Neural cell (in vitro differentiated cells): ENCODE data around the gene LRRC4. TPM values are rescaled to one million over a fixed set of nuclear protein-coding genes. Genes with fewer than 3 reads are reported as not detected.

Experiments used
- H2AFZ ChIP-seq: fragments of 200-600, 300-800 bp; sonication (generic), shearing (Covaris generic); 2 replicates; pipeline ENCODE4 v1.6.0; 2014; ENCODE audit warnings: low read depth, mild to moderate bottlenecking, antibody characterized with exemption, low read length, moderate library complexity
- H3F3A ChIP-seq: fragments of 200-600 bp; shearing (Covaris generic); 2 replicates; pipeline ENCODE4 v1.6.1; 2016; ENCODE audit warnings: mild to moderate bottlenecking, moderate library complexity, mixed read lengths, antibody characterized with exemption, low read length; ENCODE audit not compliant: insufficient read depth, poor library complexity, severe bottlenecking
- H3K27ac ChIP-seq: fragments of 200-600, 300-800 bp; sonication (generic), shearing (Covaris generic); 2 replicates; pipeline ENCODE4 v1.5.1; 2014; ENCODE audit warnings: mild to moderate bottlenecking, low read length, moderate library complexity
- H3K27me3 ChIP-seq: fragments of 300-800, 200-600 bp; sonication (generic), shearing (Covaris generic); 2 replicates; pipeline ENCODE4 v1.6.0; 2014; ENCODE audit warnings: mild to moderate bottlenecking, low read depth, low read length, moderate library complexity; ENCODE audit not compliant: insufficient read depth
- H3K36me3 ChIP-seq: fragments of 300-800, 200-600 bp; sonication (generic), shearing (Covaris generic); 2 replicates; pipeline ENCODE4 v1.5.1; 2014; ENCODE audit warnings: mild to moderate bottlenecking, antibody characterized with exemption, low read length, moderate library complexity; ENCODE audit not compliant: insufficient read depth
- H3K4me2 ChIP-seq: fragments of 300-800, 200-600 bp; sonication (generic), shearing (Covaris generic); 2 replicates; pipeline ENCODE4 v1.6.0; 2014; ENCODE audit warnings: mild to moderate bottlenecking, low read length
- H3K4me3 ChIP-seq: fragments of 300-800, 200-600 bp; sonication (generic), shearing (Covaris generic); 2 replicates; pipeline ENCODE4 v1.5.1; 2014; ENCODE audit warnings: mild to moderate bottlenecking, low read length, moderate library complexity
- H3K79me2 ChIP-seq: fragments of 200-600 bp; shearing (Covaris generic); replicated peaks from 2 replicates; pipeline ENCODE4 v1.6.0; 2014; ENCODE audit warnings: mild to moderate bottlenecking, low read length, moderate library complexity; ENCODE audit not compliant: insufficient read depth
- H3K9ac ChIP-seq: fragments of 300-800, 200-600 bp; sonication (generic), shearing (Covaris generic); 2 replicates; pipeline ENCODE4 v1.6.1; 2016; ENCODE audit warnings: mild to moderate bottlenecking, low read length, mixed read lengths
- H3K9me2 ChIP-seq: fragments of 200-600 bp; shearing (Covaris generic); 2 replicates; pipeline ENCODE4 v1.6.1; 2016; ENCODE audit warnings: mild to moderate bottlenecking, low read length, mixed read lengths; ENCODE audit not compliant: insufficient read depth
- H3K9me3 ChIP-seq: fragments of 200-600, 300-800 bp; sonication (generic), shearing (Covaris generic); 2 replicates; pipeline ENCODE4 v1.6.1; 2016; ENCODE audit warnings: mild to moderate bottlenecking, mixed run types, low read length, moderate library complexity, mixed read lengths
- H4K20me1 ChIP-seq: fragments of 200-600 bp; shearing (Covaris generic); 2 replicates; pipeline ENCODE4 v1.6.1; 2016; ENCODE audit warnings: mild to moderate bottlenecking, mixed run types; ENCODE audit not compliant: insufficient read depth
- CTCF ChIP-seq: fragments of 450-650 bp; IDR thresholded peaks from 2 replicates; pipeline ENCODE4 v1.5.1; 2014; ENCODE audit warnings: antibody characterized with exemption, mild to moderate bottlenecking, moderate library complexity; ENCODE audit not compliant: poor library complexity, severe bottlenecking
- EP300 ChIP-seq: fragments of 450-650 bp; conservative IDR thresholded peaks from 2 replicates; pipeline ENCODE4 v1.6.1; 2014; ENCODE audit warnings: antibody characterized with exemption, mild to moderate bottlenecking, moderate library complexity; ENCODE audit not compliant: poor library complexity, severe bottlenecking
- EZH2 ChIP-seq: fragments of 200-600, 300-800 bp; shearing (Covaris generic), sonication (generic); IDR thresholded peaks from 2 replicates; pipeline ENCODE4 v1.6.1; 2014; ENCODE audit warnings: antibody characterized with exemption, low read length, borderline replicate concordance, mild to moderate bottlenecking; ENCODE audit not compliant: insufficient read depth, poor library complexity, severe bottlenecking
- MXI1 ChIP-seq: fragments of 450-650 bp; conservative IDR thresholded peaks from 2 replicates; pipeline ENCODE4 v1.6.1; 2014; ENCODE audit warnings: antibody characterized with exemption, mild to moderate bottlenecking; ENCODE audit not compliant: poor library complexity, severe bottlenecking
- POLR2AphosphoS5 ChIP-seq: IDR thresholded peaks from 2 replicates; pipeline ENCODE4 v1.6.1; 2012
- RAD21 ChIP-seq: fragments of 450-650 bp; conservative IDR thresholded peaks from 2 replicates; pipeline ENCODE4 v1.6.1; 2014; ENCODE audit warnings: antibody characterized with exemption, mild to moderate bottlenecking, moderate library complexity
- REST ChIP-seq: IDR thresholded peaks from 2 replicates; pipeline ENCODE4 v1.6.1; 2012; ENCODE audit warnings: borderline replicate concordance
- SMC3 ChIP-seq: fragments of 450-650 bp; conservative IDR thresholded peaks from 2 replicates; pipeline ENCODE4 v1.6.1; 2014; ENCODE audit warnings: antibody characterized with exemption, mild to moderate bottlenecking, moderate library complexity; ENCODE audit not compliant: poor library complexity
- TAF1 ChIP-seq: IDR thresholded peaks from 2 replicates; pipeline ENCODE4 v1.6.1; 2012; ENCODE audit warnings: low read depth
- polyA plus RNA-seq: library from polyadenylated mRNA; depleted of rRNA; stranded (reverse); fragments of >200 nt; gene quantifications from 2 replicates; pipeline ENCODE4 v1.2.3, GENCODE V29; 2014

Gene LRRC4
- polyA plus RNA-seq, 1 donor from 2014 or later = 15.7 TPM

- H3K4me2 ChIP-seq = no peak overlapping the region
- H3K9me2 ChIP-seq = no peaks in the 10 kb centered on the region
- H3K9me3 ChIP-seq = no peaks in the 10 kb centered on the region
- H3K27me3 ChIP-seq = no peaks in the 10 kb centered on the region
- H4K20me1 ChIP-seq = no peaks in the 10 kb centered on the region
- no peak for TF ChIP-seq EZH2
- no peak for TF ChIP-seq TAF1
- TF ChIP-seq REST = no peak
- TF ChIP-seq RAD21 = no peak
- TF ChIP-seq CTCF = no peak
- TF ChIP-seq EP300 = no peak
- no peak for TF ChIP-seq POLR2AphosphoS5
- TF ChIP-seq MXI1 = no peak
- TF ChIP-seq SMC3 = no peak
- no peak overlapping the region for H2AFZ ChIP-seq
- H3F3A ChIP-seq = no peaks in the 10 kb centered on the region
- H3K79me2 ChIP-seq = no peaks in the 10 kb centered on the region
- no peak overlapping the region for H3K9ac ChIP-seq
- H3K36me3 ChIP-seq = no peaks in the 10 kb centered on the region
- H3K27ac ChIP-seq = no peak overlapping the region
- no peak overlapping the region for H3K4me3 ChIP-seq
These were observed 35.4 kb downstream of the LRRC4 start for GRCh38 chr7:127995881-127996215.

GRCh38 chr7:127995156-127995880 lies 35.9 kb downstream of the LRRC4 start:
- Histone ChIP-seq H3K79me2 (no peaks in the 10 kb centered on the region), H3K27me3 (no peaks in the 10 kb centered on the region), H3K27ac (no peak overlapping the region), H3K4me3 (no peak overlapping the region), H3K9me3 (no peaks in the 10 kb centered on the region), H2AFZ (no peak overlapping the region), H3K9ac (no peak overlapping the region), H3F3A (no peaks in the 10 kb centered on the region), H3K36me3 (no peaks in the 10 kb centered on the region), H4K20me1 (no peaks in the 10 kb centered on the region), H3K9me2 (no peaks in the 10 kb centered on the region), H3K4me2 (no peak overlapping the region)
- no peak for TF ChIP-seq POLR2AphosphoS5
- no peak for TF ChIP-seq CTCF
- no peak for TF ChIP-seq EZH2
- no peak for TF ChIP-seq MXI1
- no peak for TF ChIP-seq RAD21
- TF ChIP-seq REST = no peak
- no peak for TF ChIP-seq EP300
- no peak for TF ChIP-seq TAF1
